Choroid plexus epithelial cell (primary cell): Measurements from ENCODE around the gene HAUS8.

Experiments
- DNase-seq: peaks from one replicate; pipeline ENCODE4 v3.0.0-alpha.2; 2010; ENCODE audit warnings: low read depth
- H3K4me3 ChIP-seq: 2 replicates; pipeline ENCODE4 v1.5.1; 2011; ENCODE audit warnings: low read depth, mild to moderate bottlenecking, control low read depth, low read length, moderate library complexity
- CTCF ChIP-seq: conservative IDR thresholded peaks from 2 replicates; pipeline ENCODE4 v1.5.1; 2011; ENCODE audit warnings: low read depth, mild to moderate bottlenecking, control low read depth, inconsistent platforms, low read length, moderate library complexity

The HAUS8 gene

GRCh38 chr19:17006579-17006978 is 68.7 kb downstream of the HAUS8 start:
- no peak overlapping the region for H3K4me3 ChIP-seq

GRCh38 chr19:17005000-17005399 is 70.3 kb downstream of the HAUS8 start:
- no peak overlapping the region for H3K4me3 ChIP-seq
- TF ChIP-seq CTCF = peak; percentile 18
- no peak for DNase-seq

More at GRCh38 chr19:17006579-17006978, 68.7 kb downstream of the HAUS8 start:
- no peak for DNase-seq
- TF ChIP-seq CTCF = no peak

- TF ChIP-seq CTCF = no peak
- DNase-seq = no peak
- no peak overlapping the region for H3K4me3 ChIP-seq
These were observed 70.9 kb downstream of the HAUS8 start for GRCh38 chr19:17004386-17004785.

- no peak overlapping the region for H3K4me3 ChIP-seq
- TF ChIP-seq CTCF = no peak
- DNase-seq = no peak
These were observed 72.8 kb downstream of the HAUS8 start for GRCh38 chr19:17002455-17002854.

GRCh38 chr19:17001603-17002183 is 73.6 kb downstream of the HAUS8 start:
- H3K4me3 ChIP-seq = no peak overlapping the region
- no peak for DNase-seq
- TF ChIP-seq CTCF = no peak
